Caco-2 (cell line): ENCODE data around the gene MC3R. TPM values are rescaled to one million over a fixed set of nuclear protein-coding genes. Genes with fewer than 3 reads are reported as not detected.

Source experiments
- BruUV-seq: library from RNA; stranded (reverse); fragments of 400-500 nt; replicated peaks from 2 replicates; lab custom pipeline; 2021; lab: Mats Ljungman, UMichigan
- CTCF ChIA-PET: fragments of 300-600 bp; sonication (Branson Sonifier 250); formaldehyde crosslinking; loops from one replicate; lab custom pipeline; 2022; ENCODE audit warnings: antibody characterized with exemption; lab: Charles Lee
- POLR2A ChIA-PET: fragments of 300-600 bp; sonication (Branson Sonifier 250); formaldehyde crosslinking; loops from one replicate; lab custom pipeline; 2022; ENCODE audit warnings: antibody characterized with exemption; lab: Charles Lee
- DNase-seq, 2 experiments: peaks; one replicate each; pipeline versions ENCODE4 v3.0.0 to v3.0.0-alpha.2; 2020 to 2022
- H3K27me3 ChIP-seq: replicated peaks from 2 replicates; pipeline ENCODE4 v1.6.0; 2011; ENCODE audit warnings: low read length; ENCODE audit not compliant: control insufficient read depth, insufficient read depth
- H3K36me3 ChIP-seq: 2 replicates; pipeline ENCODE4 v1.5.1; 2011; ENCODE audit warnings: low read length; ENCODE audit not compliant: control insufficient read depth, insufficient read depth
- H3K4me1 ChIP-seq: fragments of 250-450 bp; sonication (Bioruptor Pico); 2 replicates; pipeline ENCODE4 v1.5.1; 2020; ENCODE audit warnings: mild to moderate bottlenecking
- H3K4me3 ChIP-seq: 2 replicates; pipeline ENCODE4 v1.5.1; 2011; ENCODE audit warnings: low read depth, mild to moderate bottlenecking, control low read depth, low read length
- H3K9me3 ChIP-seq: fragments of 250-450 bp; sonication (Bioruptor Pico); 2 replicates; pipeline ENCODE4 v1.5.1; 2020; ENCODE audit warnings: mild to moderate bottlenecking, moderate library complexity
- H3K27ac Mint-ChIP-seq: one replicate; pipeline ENCODE4 v1.8.0; 2022; ENCODE audit warnings: mixed read lengths; ENCODE audit not compliant: unreplicated experiment
- H3K27me3 Mint-ChIP-seq: one replicate; pipeline ENCODE4 v1.8.0; 2022; ENCODE audit warnings: mixed read lengths; ENCODE audit not compliant: insufficient read depth, unreplicated experiment
- H3K36me3 Mint-ChIP-seq: one replicate; pipeline ENCODE4 v1.8.0; 2022; ENCODE audit warnings: mild to moderate bottlenecking, mixed read lengths; ENCODE audit not compliant: insufficient read depth, unreplicated experiment
- H3K4me1 Mint-ChIP-seq: one replicate; pipeline ENCODE4 v1.8.0; 2022; ENCODE audit warnings: low read depth, mixed read lengths; ENCODE audit not compliant: unreplicated experiment
- H3K4me3 Mint-ChIP-seq: one replicate; pipeline ENCODE4 v1.8.0; 2022; ENCODE audit warnings: mild to moderate bottlenecking, moderate library complexity, mixed read lengths; ENCODE audit not compliant: unreplicated experiment
- H3K9me3 Mint-ChIP-seq: one replicate; pipeline ENCODE4 v1.8.0; 2022; ENCODE audit warnings: mixed read lengths; ENCODE audit not compliant: unreplicated experiment
- intact Hi-C: fragments of 100-400 bp; cut with micrococcal nuclease; formaldehyde crosslinking; loops from one replicate; pipeline ENCODE4 v1.10.0; 2022; ENCODE audit not compliant: unreplicated experiment
- total RNA-seq: library from RNA; stranded (reverse); gene quantifications from 2 replicates; pipeline ENCODE4 v1.2.3, GENCODE V29; 2022
- TF ChIP-seq, protein P1 (sequence below), 2 experiments: fragments of 200-600 bp in 1 of 2; IDR thresholded peaks; 1 replicate in 1 of 2; 2 replicates in 1 of 2; pipeline versions ENCODE4 v1.5.1 to v1.8.0; 2011 to 2022; ENCODE audit warnings: antibody characterized with exemption in 1 of 2, control low read depth in 1 of 2, inconsistent platforms in 1 of 2, low read depth in 1 of 2, low read length in 1 of 2, mild to moderate bottlenecking in 1 of 2, moderate library complexity in 1 of 2; ENCODE audit not compliant: insufficient read depth in 1 of 2, severe bottlenecking in 1 of 2, unreplicated experiment in 1 of 2

MC3R gene
- total RNA-seq, 1 experiment from 2014 or later = not detected

GRCh38 chr20:56273491-56273890 lies 25.0 kb downstream of the MC3R start:
- no peaks in the 10 kb centered on the region for H3K4me1 Mint-ChIP-seq
- no peaks in the 10 kb centered on the region for H3K4me1 ChIP-seq
- ChIA-PET CTCF (no interaction called here), POLR2A (no interaction called here)
- H3K27ac Mint-ChIP-seq = no peak overlapping the region
- no TSS peak for BruUV-seq
- H3K4me3 Mint-ChIP-seq = no peak overlapping the region
- H3K9me3 ChIP-seq = peaks cover 13% of the 10 kb centered on the region; the same call in 1 of the 2 replicates
- no peak for DNase-seq
- no peaks in the 10 kb centered on the region for H3K36me3 ChIP-seq
- TF ChIP-seq, protein P1, sequence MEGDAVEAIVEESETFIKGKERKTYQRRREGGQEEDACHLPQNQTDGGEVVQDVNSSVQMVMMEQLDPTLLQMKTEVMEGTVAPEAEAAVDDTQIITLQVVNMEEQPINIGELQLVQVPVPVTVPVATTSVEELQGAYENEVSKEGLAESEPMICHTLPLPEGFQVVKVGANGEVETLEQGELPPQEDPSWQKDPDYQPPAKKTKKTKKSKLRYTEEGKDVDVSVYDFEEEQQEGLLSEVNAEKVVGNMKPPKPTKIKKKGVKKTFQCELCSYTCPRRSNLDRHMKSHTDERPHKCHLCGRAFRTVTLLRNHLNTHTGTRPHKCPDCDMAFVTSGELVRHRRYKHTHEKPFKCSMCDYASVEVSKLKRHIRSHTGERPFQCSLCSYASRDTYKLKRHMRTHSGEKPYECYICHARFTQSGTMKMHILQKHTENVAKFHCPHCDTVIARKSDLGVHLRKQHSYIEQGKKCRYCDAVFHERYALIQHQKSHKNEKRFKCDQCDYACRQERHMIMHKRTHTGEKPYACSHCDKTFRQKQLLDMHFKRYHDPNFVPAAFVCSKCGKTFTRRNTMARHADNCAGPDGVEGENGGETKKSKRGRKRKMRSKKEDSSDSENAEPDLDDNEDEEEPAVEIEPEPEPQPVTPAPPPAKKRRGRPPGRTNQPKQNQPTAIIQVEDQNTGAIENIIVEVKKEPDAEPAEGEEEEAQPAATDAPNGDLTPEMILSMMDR (IDR thresholded peaks at IDR 0.05; ENCODE audit: insufficient read depth in 1 of 2, low read depth in 1 of 2, low read length in 1 of 2, severe bottlenecking in 1 of 2, unreplicated experiment in 1 of 2) = no peak
- no peaks in the 10 kb centered on the region for H3K27me3 Mint-ChIP-seq
- H3K36me3 Mint-ChIP-seq = no peaks in the 10 kb centered on the region
- H3K27me3 ChIP-seq = no peaks in the 10 kb centered on the region
- H3K4me3 ChIP-seq = no peak overlapping the region
- intact Hi-C loops = no loop called here
- H3K9me3 Mint-ChIP-seq = peaks cover 20% of the 10 kb centered on the region

GRCh38 chr20:56274156-56274555 lies 25.6 kb downstream of the MC3R start:
- H3K27me3 Mint-ChIP-seq = no peaks in the 10 kb centered on the region
- intact Hi-C loops = no loop called here
- ChIA-PET CTCF (no interaction called here), POLR2A (no interaction called here)
- H3K9me3 Mint-ChIP-seq = peaks cover 20% of the 10 kb centered on the region
- BruUV-seq = no TSS peak
- no peaks in the 10 kb centered on the region for H3K36me3 Mint-ChIP-seq
- H3K27me3 ChIP-seq = no peaks in the 10 kb centered on the region
- peaks cover 13% of the 10 kb centered on the region; the same call in 1 of the 2 replicates for H3K9me3 ChIP-seq
- no peaks in the 10 kb centered on the region for H3K4me1 Mint-ChIP-seq
- H3K4me1 ChIP-seq = no peaks in the 10 kb centered on the region
- H3K4me3 Mint-ChIP-seq = no peak overlapping the region
- H3K27ac Mint-ChIP-seq = no peak overlapping the region
- H3K4me3 ChIP-seq = no peak overlapping the region
- no peaks in the 10 kb centered on the region for H3K36me3 ChIP-seq
- DNase-seq = no peak
- TF ChIP-seq, protein P1 (IDR thresholded peaks at IDR 0.05; ENCODE audit: insufficient read depth in 1 of 2, low read depth in 1 of 2, low read length in 1 of 2, severe bottlenecking in 1 of 2, unreplicated experiment in 1 of 2) = no peak

GRCh38 chr20:56278196-56278595 lies 29.7 kb downstream of the MC3R start:
- no peak for DNase-seq
- no TSS peak for BruUV-seq
- Histone ChIP-seq H3K4me3 (no peak overlapping the region), H3K9me3 (peaks cover 13% of the 10 kb centered on the region; the same call in 1 of the 2 replicates), H3K36me3 (no peaks in the 10 kb centered on the region), H3K27me3 (no peaks in the 10 kb centered on the region), H3K4me1 (no peaks in the 10 kb centered on the region)
- TF ChIP-seq, protein P1 (IDR thresholded peaks at IDR 0.05; ENCODE audit: insufficient read depth in 1 of 2, low read depth in 1 of 2, low read length in 1 of 2, severe bottlenecking in 1 of 2, unreplicated experiment in 1 of 2) = no peak
- no peaks in the 10 kb centered on the region for H3K4me1 Mint-ChIP-seq
- ChIA-PET CTCF (no interaction called here), POLR2A (no interaction called here)
- intact Hi-C loops = no loop called here
- H3K27me3 Mint-ChIP-seq = no peaks in the 10 kb centered on the region
- no peaks in the 10 kb centered on the region for H3K36me3 Mint-ChIP-seq
- H3K9me3 Mint-ChIP-seq = peaks cover 30% of the 10 kb centered on the region
- H3K27ac Mint-ChIP-seq = no peak overlapping the region
- no peak overlapping the region for H3K4me3 Mint-ChIP-seq
